Activated CD8-positive, alpha-beta memory T cell treated with anti-CD3 and anti-CD28 coated beads, Interleukin-2, amount 10 ng/mL, durations not matched to agents 7 days and 5 days (primary cell): ENCODE results near the gene U2AF1L4. TPM values are rescaled to one million over a fixed set of nuclear protein-coding genes. Genes with fewer than 3 reads are reported as not detected.

Experiments used
- ATAC-seq: fragments of 150-1000 bp; cut with Tn5 transposase; one replicate; pipeline ENCODE4 v1.10.0; 2021; ENCODE audit warnings: moderate library complexity
- CTCF ChIA-PET: fragments of 350-600 bp; sonication (Branson Sonifier 250); formaldehyde crosslinking; loops from one replicate; lab custom pipeline; 2021; ENCODE audit warnings: antibody characterized with exemption; lab: Charles Lee
- DNase-seq: peaks from one replicate; pipeline ENCODE4 v3.0.0-alpha.2; 2020
- H3K27ac Mint-ChIP-seq: one replicate; pipeline ENCODE4 v1.8.0; 2021; ENCODE audit warnings: mild to moderate bottlenecking, mixed read lengths
- H3K27me3 Mint-ChIP-seq: one replicate; pipeline ENCODE4 v1.8.0; 2021; ENCODE audit warnings: mixed read lengths
- H3K36me3 Mint-ChIP-seq: one replicate; pipeline ENCODE4 v1.8.0; 2021; ENCODE audit warnings: mild to moderate bottlenecking, mixed read lengths
- H3K4me1 Mint-ChIP-seq: one replicate; pipeline ENCODE4 v1.8.0; 2021; ENCODE audit warnings: mixed read lengths
- H3K4me3 Mint-ChIP-seq: one replicate; pipeline ENCODE4 v1.8.0; 2021; ENCODE audit warnings: mild to moderate bottlenecking, moderate library complexity, mixed read lengths
- H3K9me3 Mint-ChIP-seq: one replicate; pipeline ENCODE4 v1.8.0; 2022; ENCODE audit warnings: low read depth, mixed read lengths
- total RNA-seq, 2 experiments: library from RNA; stranded (reverse); gene quantifications; one replicate each; pipeline ENCODE4 v1.2.3, GENCODE V29; 2021

The U2AF1L4 gene
- total RNA-seq, 2 experiments from 2014 or later, result 25.1 to 35.6 TPM

GRCh38 chr19:35786299-35787160 lies 41.3 kb upstream of the U2AF1L4 start:
- Mint-ChIP-seq H3K27me3 (no peaks in the 10 kb centered on the region), H3K4me1 (no peaks in the 10 kb centered on the region), H3K9me3 (no peaks in the 10 kb centered on the region), H3K27ac (no peak overlapping the region), H3K36me3 (no peaks in the 10 kb centered on the region), H3K4me3 (no peak overlapping the region)
- DNase-seq (no peak), ATAC-seq (no peak)
- CTCF ChIA-PET, result interaction anchor here (1.3 kb wide), 1 partner anchor 33 kb away, joined by 3 read pairs; no protein-coding TSS in a partner anchor

- H3K27ac Mint-ChIP-seq, result no peak overlapping the region
These were observed 40.1 kb upstream of the U2AF1L4 start for GRCh38 chr19:35785339-35785627.

GRCh38 chr19:35784503-35785338 lies 39.5 kb upstream of the U2AF1L4 start:
- no peak overlapping the region for H3K4me3 Mint-ChIP-seq
- no peaks in the 10 kb centered on the region for H3K4me1 Mint-ChIP-seq
- H3K27ac Mint-ChIP-seq, result no peak overlapping the region
- DNase-seq, result no peak
- H3K9me3 Mint-ChIP-seq, result no peaks in the 10 kb centered on the region
- H3K36me3 Mint-ChIP-seq, result peaks cover 1% of the 10 kb centered on the region
- H3K27me3 Mint-ChIP-seq, result no peaks in the 10 kb centered on the region
- ATAC-seq, result no peak
- CTCF ChIA-PET, result no interaction called here

More at GRCh38 chr19:35785339-35785627, 40.1 kb upstream of the U2AF1L4 start:
- Mint-ChIP-seq H3K9me3 (no peaks in the 10 kb centered on the region), H3K4me3 (no peak overlapping the region), H3K36me3 (peaks cover 1% of the 10 kb centered on the region), H3K4me1 (no peaks in the 10 kb centered on the region), H3K27me3 (no peaks in the 10 kb centered on the region)
- CTCF ChIA-PET, result interaction anchor here (1.3 kb wide), 1 partner anchor 34 kb away, joined by 3 read pairs; no protein-coding TSS in a partner anchor
- no peak for ATAC-seq
- no peak for DNase-seq

- H3K27me3 Mint-ChIP-seq, result no peaks in the 10 kb centered on the region
- no peaks in the 10 kb centered on the region for H3K4me1 Mint-ChIP-seq
- H3K9me3 Mint-ChIP-seq, result no peaks in the 10 kb centered on the region
- H3K27ac Mint-ChIP-seq, result no peak overlapping the region
- DNase-seq (no peak), ATAC-seq (no peak)
- CTCF ChIA-PET, result no interaction called here
- peaks cover 2% of the 10 kb centered on the region for H3K36me3 Mint-ChIP-seq
- H3K4me3 Mint-ChIP-seq, result no peak overlapping the region
These were observed 38.5 kb upstream of the U2AF1L4 start for GRCh38 chr19:35783469-35784434.

GRCh38 chr19:35782589-35782988 lies 37.4 kb upstream of the U2AF1L4 start:
- CTCF ChIA-PET, result no interaction called here
- Mint-ChIP-seq H3K9me3 (no peaks in the 10 kb centered on the region), H3K4me1 (no peaks in the 10 kb centered on the region), H3K27ac (no peak overlapping the region), H3K27me3 (no peaks in the 10 kb centered on the region), H3K4me3 (no peak overlapping the region), H3K36me3 (peaks cover 2% of the 10 kb centered on the region)
- no peak for ATAC-seq
- DNase-seq, result no peak

- CTCF ChIA-PET, result no interaction called here
- Mint-ChIP-seq H3K27ac (no peak overlapping the region), H3K27me3 (no peaks in the 10 kb centered on the region), H3K4me3 (no peak overlapping the region), H3K9me3 (no peaks in the 10 kb centered on the region), H3K4me1 (peaks cover 5% of the 10 kb centered on the region), H3K36me3 (peaks cover 2% of the 10 kb centered on the region)
- no peak for ATAC-seq
- DNase-seq, result no peak
These were observed 36.4 kb upstream of the U2AF1L4 start for GRCh38 chr19:35781650-35782049.

- Mint-ChIP-seq H3K9me3 (no peaks in the 10 kb centered on the region), H3K27ac (no peak overlapping the region), H3K4me3 (no peak overlapping the region), H3K27me3 (no peaks in the 10 kb centered on the region), H3K4me1 (peaks cover 14% of the 10 kb centered on the region), H3K36me3 (peaks cover 2% of the 10 kb centered on the region)
- DNase-seq (no peak), ATAC-seq (no peak)
- CTCF ChIA-PET, result no interaction called here
These were observed 35.5 kb upstream of the U2AF1L4 start for GRCh38 chr19:35780717-35781116.

GRCh38 chr19:35780058-35780457 lies 34.8 kb upstream of the U2AF1L4 start:
- peaks cover 2% of the 10 kb centered on the region for H3K36me3 Mint-ChIP-seq
- ATAC-seq (no peak), DNase-seq (no peak)
- CTCF ChIA-PET, result no interaction called here
- H3K27me3 Mint-ChIP-seq, result no peaks in the 10 kb centered on the region
- peaks cover 15% of the 10 kb centered on the region for H3K4me1 Mint-ChIP-seq
- H3K9me3 Mint-ChIP-seq, result no peaks in the 10 kb centered on the region
- no peak overlapping the region for H3K4me3 Mint-ChIP-seq
- no peak overlapping the region for H3K27ac Mint-ChIP-seq

GRCh38 chr19:35779033-35779432 lies 33.8 kb upstream of the U2AF1L4 start:
- H3K9me3 Mint-ChIP-seq, result no peaks in the 10 kb centered on the region
- H3K27ac Mint-ChIP-seq, result no peak overlapping the region
- H3K4me3 Mint-ChIP-seq, result no peak overlapping the region
- ATAC-seq (no peak), DNase-seq (peak; percentile 35)
- H3K27me3 Mint-ChIP-seq, result no peaks in the 10 kb centered on the region
- H3K36me3 Mint-ChIP-seq, result peaks cover 2% of the 10 kb centered on the region
- CTCF ChIA-PET, result no interaction called here
- H3K4me1 Mint-ChIP-seq, result peaks cover 21% of the 10 kb centered on the region

- Mint-ChIP-seq H3K27me3 (no peaks in the 10 kb centered on the region), H3K9me3 (no peaks in the 10 kb centered on the region), H3K4me3 (no peak overlapping the region), H3K4me1 (peaks cover 21% of the 10 kb centered on the region), H3K36me3 (peaks cover 2% of the 10 kb centered on the region), H3K27ac (no peak overlapping the region)
- DNase-seq (peak; percentile 40), ATAC-seq (no peak)
- CTCF ChIA-PET, result no interaction called here
These were observed 32.7 kb upstream of the U2AF1L4 start for GRCh38 chr19:35777961-35778360.

GRCh38 chr19:35777086-35777841 lies 32.0 kb upstream of the U2AF1L4 start:
- CTCF ChIA-PET, result interaction anchor here (1.1 to 1.3 kb wide), 2 partner anchors 42 to 83 kb away, joined by 3 read pairs; no protein-coding TSS in a partner anchor
- Mint-ChIP-seq H3K36me3 (peaks cover 2% of the 10 kb centered on the region), H3K4me3 (peak overlapping the region; percentile 83), H3K27ac (no peak overlapping the region), H3K27me3 (no peaks in the 10 kb centered on the region), H3K9me3 (no peaks in the 10 kb centered on the region), H3K4me1 (peaks cover 21% of the 10 kb centered on the region)
- DNase-seq (no peak), ATAC-seq (no peak)

GRCh38 chr19:35776102-35776788 lies 31.0 kb upstream of the U2AF1L4 start:
- Mint-ChIP-seq H3K4me1 (peaks cover 21% of the 10 kb centered on the region), H3K9me3 (no peaks in the 10 kb centered on the region), H3K4me3 (peak overlapping the region; percentile 83), H3K27me3 (no peaks in the 10 kb centered on the region), H3K27ac (peak overlapping the region; percentile 75), H3K36me3 (peaks cover 2% of the 10 kb centered on the region)
- CTCF ChIA-PET, result interaction anchor here (1.1 to 1.3 kb wide), 2 partner anchors 43 to 82 kb away, joined by 3 read pairs; no protein-coding TSS in a partner anchor
- DNase-seq, result no peak
- ATAC-seq, result no peak
